Fibroblast of upper back skin (primary cell): ENCODE results near the gene WWC1.
A peak's percentile ranks its signal among the peaks of the same experiment; 100 is the strongest.
"Not testable (repeated sequence)": the region's sequence is repeated elsewhere in the genome, so short reads cannot be mapped to it uniquely, and the experiment has no call there.

Source experiments
- DNase-seq: peaks from one replicate; pipeline ENCODE4 v3.0.0-alpha.2; 2013

Gene WWC1

GRCh38 chr5:168415971-168416370 is 124.5 kb downstream of the WWC1 start:
- peak; percentile 12 for DNase-seq

- DNase-seq: peak; percentile 39
Measured at GRCh38 chr5:168417731-168418429, 126.4 kb downstream of the WWC1 start.

GRCh38 chr5:168420461-168420860 is 129.0 kb downstream of the WWC1 start:
- DNase-seq: no peak

- DNase-seq: peak; percentile 19
Measured at GRCh38 chr5:168422431-168422830, 131.0 kb downstream of the WWC1 start.

- DNase-seq: no peak
Measured at GRCh38 chr5:168423478-168423877, 132.0 kb downstream of the WWC1 start.

GRCh38 chr5:168423971-168424370 is 132.5 kb downstream of the WWC1 start:
- DNase-seq: no peak

- DNase-seq: peak; percentile 88
Measured at GRCh38 chr5:168424594-168425323, 133.3 kb downstream of the WWC1 start.

GRCh38 chr5:168426007-168426863 is 134.8 kb downstream of the WWC1 start:
- no peak for DNase-seq

GRCh38 chr5:168426864-168427172 is 135.4 kb downstream of the WWC1 start:
- no peak for DNase-seq

GRCh38 chr5:168427224-168427623 is 135.8 kb downstream of the WWC1 start:
- DNase-seq: no peak

GRCh38 chr5:168428552-168428951 is 137.1 kb downstream of the WWC1 start:
- DNase-seq: no peak

- no peak for DNase-seq
Measured at GRCh38 chr5:168430296-168430695, 138.9 kb downstream of the WWC1 start.

- DNase-seq: no peak
Measured at GRCh38 chr5:168432903-168433302, 141.5 kb downstream of the WWC1 start.

- DNase-seq: no peak
Measured at GRCh38 chr5:168434001-168434400, 142.6 kb downstream of the WWC1 start.

- DNase-seq: peak; percentile 56
Measured at GRCh38 chr5:168434746-168435321, 143.4 kb downstream of the WWC1 start.

- not testable (repeated sequence) for DNase-seq
Measured at GRCh38 chr5:168435340-168435739, 143.9 kb downstream of the WWC1 start.

GRCh38 chr5:168438349-168438748 is 146.9 kb downstream of the WWC1 start:
- DNase-seq: peak; percentile 11

GRCh38 chr5:168443533-168443932 is 152.1 kb downstream of the WWC1 start:
- DNase-seq: peak; percentile 27

- peak; percentile 37 for DNase-seq
Measured at GRCh38 chr5:168443950-168444700, 152.7 kb downstream of the WWC1 start.

GRCh38 chr5:168446983-168447619 is 155.7 kb downstream of the WWC1 start:
- no peak for DNase-seq

GRCh38 chr5:168447808-168448207 is 156.4 kb downstream of the WWC1 start:
- DNase-seq: no peak

- DNase-seq: no peak
Measured at GRCh38 chr5:168449166-168449565, 157.7 kb downstream of the WWC1 start.
